Lower leg skin (tissue), 4 donors: ENCODE data around the gene XPR1. TPM values are rescaled to one million over a fixed set of nuclear protein-coding genes. Genes with fewer than 3 reads are reported as not detected.
"Not testable (repeated sequence)": the region's sequence is repeated elsewhere in the genome, so short reads cannot be mapped to it uniquely, and the experiment has no call there.

Experiments used
- DNase-seq, 2 donors: peaks; one replicate each; pipeline ENCODE4 v3.0.0-alpha.2; 2019; ENCODE audit warnings: low spot score in 2 of 2
- H3K4me3 ChIP-seq: fragments of 200-600 bp; sonication (generic); 2 replicates; pipeline ENCODE4 v1.5.1; 2017; ENCODE audit warnings: mild to moderate bottlenecking, low read depth; ENCODE audit not compliant: poor library complexity, severe bottlenecking
- CTCF ChIP-seq, 3 donors: fragments of 450-650 bp; IDR thresholded peaks; one replicate each; pipeline ENCODE4 v1.5.1; 2016; ENCODE audit warnings: antibody characterized with exemption in 3 of 3, mild to moderate bottlenecking in 3 of 3, moderate library complexity in 2 of 3
- POLR2A ChIP-seq, 2 donors: fragments of 450-650 bp; IDR thresholded peaks; one replicate each; pipeline ENCODE4 v1.6.1; 2016 to 2017; ENCODE audit warnings: antibody characterized with exemption in 2 of 2, mild to moderate bottlenecking in 1 of 2, moderate library complexity in 1 of 2
- WGBS, 2 donors: methylation state at CpG; one replicate each; pipeline ENCODE4 v1.1.5; 2018; 5-methylcytosine and 5-hydroxymethylcytosine counted together
- intact Hi-C: fragments of 100-400 bp; cut with DNase I; formaldehyde crosslinking; loops from one replicate; pipeline ENCODE4 v1.15.0; 2023; ENCODE audit warnings: low total_unique reads
- total RNA-seq, 4 donors: library from RNA; depleted of rRNA; stranded (reverse); fragments of >200 nt; gene quantifications; one replicate each; pipeline ENCODE4 v1.1.0, GENCODE V29; 2016

The XPR1 gene
- total RNA-seq, 4 donors from 2014 or later: 10.1 to 25.4 (median 14.1) TPM

GRCh38 chr1:180789460-180789859, 157.6 kb downstream of the XPR1 start:
- TF ChIP-seq CTCF (IDR thresholded peaks at IDR 0.05) (no peak), POLR2A (IDR thresholded peaks at IDR 0.05) (no peak)

GRCh38 chr1:180791152-180791551, 159.3 kb downstream of the XPR1 start:
- 95 to 97% methylated on average over 2 of the region's 2 CpGs for WGBS, 2 donors
- H3K4me3 ChIP-seq, intact Hi-C loops, DNase-seq: not testable (repeated sequence)

More at GRCh38 chr1:180789460-180789859, 157.6 kb downstream of the XPR1 start:
- no peak overlapping the region for H3K4me3 ChIP-seq
- DNase-seq: no peak
- intact Hi-C loops: no loop called here

- no peak for DNase-seq
- intact Hi-C loops: no loop called here
- WGBS, 2 donors: 62 to 72% methylated on average over 3 of the region's 3 CpGs
- TF ChIP-seq POLR2A (IDR thresholded peaks at IDR 0.05): no peak
- no peak for TF ChIP-seq CTCF (IDR thresholded peaks at IDR 0.05)
- H3K4me3 ChIP-seq: no peak overlapping the region
Observed at GRCh38 chr1:180791806-180792205, 160.0 kb downstream of the XPR1 start.

- WGBS, 2 donors: 70 to 77% methylated on average over 2 of the region's 2 CpGs
- no peak for DNase-seq
- TF ChIP-seq POLR2A (IDR thresholded peaks at IDR 0.05) (no peak), CTCF (IDR thresholded peaks at IDR 0.05) (no peak)
- intact Hi-C loops: no loop called here
- H3K4me3 ChIP-seq: no peak overlapping the region
Observed at GRCh38 chr1:180793451-180793850, 161.6 kb downstream of the XPR1 start.

GRCh38 chr1:180796897-180797640, 165.2 kb downstream of the XPR1 start:
- TF ChIP-seq POLR2A (IDR thresholded peaks at IDR 0.05): no peak
- TF ChIP-seq CTCF (IDR thresholded peaks at IDR 0.05): no peak
- 28 to 38% methylated on average over 1 of the region's 1 CpG for WGBS, 2 donors
- no peak overlapping the region for H3K4me3 ChIP-seq
- intact Hi-C loops: no loop called here
- no peak for DNase-seq

- intact Hi-C loops: no loop called here
- TF ChIP-seq POLR2A (IDR thresholded peaks at IDR 0.05) (no peak), CTCF (IDR thresholded peaks at IDR 0.05) (no peak)
- DNase-seq: no peak
- no peak overlapping the region for H3K4me3 ChIP-seq
- 77 to 87% methylated on average over 1 of the region's 1 CpG for WGBS, 2 donors
Observed at GRCh38 chr1:180800945-180801344, 169.1 kb downstream of the XPR1 start.
